Thyroid gland (tissue), 4 donors: ENCODE data around the gene VARS1.

Experiments
- POLR2A ChIP-seq, 2 donors: fragments of 450-650 bp; IDR thresholded peaks; one replicate each; pipeline ENCODE4 v1.6.1; 2017; ENCODE audit warnings: antibody characterized with exemption in 2 of 2, mild to moderate bottlenecking in 2 of 2, moderate library complexity in 1 of 2
- TF ChIP-seq, protein P1 (sequence below), 6 experiments: fragments of 200-600 bp in 3 of 6; fragments of 450-650 bp in 3 of 6; sonication (generic) in 3 of 6; IDR thresholded peaks; one replicate each; pipeline ENCODE4 v1.5.1; 2016 to 2019; ENCODE audit warnings: antibody characterized with exemption in 6 of 6, mild to moderate bottlenecking in 2 of 6, inconsistent platforms in 1 of 6, moderate library complexity in 1 of 6

DNA sequence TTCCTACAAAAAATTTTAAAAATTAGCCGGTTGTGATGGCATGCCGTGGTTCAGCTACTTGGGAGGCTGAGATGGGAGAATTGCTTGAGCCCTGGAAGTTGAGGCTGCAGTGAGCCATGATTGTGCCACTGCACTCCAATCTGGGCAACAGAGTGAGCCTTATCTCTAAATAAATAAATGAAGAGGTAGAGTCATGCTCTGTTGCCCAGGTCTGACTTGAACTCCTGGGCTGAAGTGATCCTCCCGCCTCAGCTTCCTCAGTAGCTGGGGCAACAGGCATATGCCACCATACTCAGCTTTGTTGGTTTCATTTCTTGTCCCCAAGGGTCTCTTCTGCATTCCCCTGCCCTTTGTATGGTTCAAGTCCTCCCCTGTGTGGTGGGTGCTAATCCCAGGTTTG, 49.0 kb upstream of the VARS1 start:
- TF ChIP-seq, protein P1, sequence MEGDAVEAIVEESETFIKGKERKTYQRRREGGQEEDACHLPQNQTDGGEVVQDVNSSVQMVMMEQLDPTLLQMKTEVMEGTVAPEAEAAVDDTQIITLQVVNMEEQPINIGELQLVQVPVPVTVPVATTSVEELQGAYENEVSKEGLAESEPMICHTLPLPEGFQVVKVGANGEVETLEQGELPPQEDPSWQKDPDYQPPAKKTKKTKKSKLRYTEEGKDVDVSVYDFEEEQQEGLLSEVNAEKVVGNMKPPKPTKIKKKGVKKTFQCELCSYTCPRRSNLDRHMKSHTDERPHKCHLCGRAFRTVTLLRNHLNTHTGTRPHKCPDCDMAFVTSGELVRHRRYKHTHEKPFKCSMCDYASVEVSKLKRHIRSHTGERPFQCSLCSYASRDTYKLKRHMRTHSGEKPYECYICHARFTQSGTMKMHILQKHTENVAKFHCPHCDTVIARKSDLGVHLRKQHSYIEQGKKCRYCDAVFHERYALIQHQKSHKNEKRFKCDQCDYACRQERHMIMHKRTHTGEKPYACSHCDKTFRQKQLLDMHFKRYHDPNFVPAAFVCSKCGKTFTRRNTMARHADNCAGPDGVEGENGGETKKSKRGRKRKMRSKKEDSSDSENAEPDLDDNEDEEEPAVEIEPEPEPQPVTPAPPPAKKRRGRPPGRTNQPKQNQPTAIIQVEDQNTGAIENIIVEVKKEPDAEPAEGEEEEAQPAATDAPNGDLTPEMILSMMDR (IDR thresholded peaks at IDR 0.05), result no peak
- TF ChIP-seq POLR2A (IDR thresholded peaks at IDR 0.05), result no peak
